KOPT-K1 (cell line): ENCODE results near the gene CYP19A1.
A peak's percentile ranks its signal among the peaks of the same experiment; 100 is the strongest.

Experiments used
- H3K27ac ChIP-seq: fragments of 200-600 bp; sonication (generic); 2 replicates; pipeline ENCODE4 v1.5.1; 2016; ENCODE audit warnings: antibody characterized with exemption, mild to moderate bottlenecking, low read depth, low read length; ENCODE audit not compliant: poor library complexity, severe bottlenecking
- H3K36me3 ChIP-seq: fragments of 200-600 bp; sonication (generic); 2 replicates; pipeline ENCODE4 v1.5.1; 2017; ENCODE audit warnings: antibody characterized with exemption, mild to moderate bottlenecking, low read length, moderate library complexity; ENCODE audit not compliant: insufficient read depth
- H3K9me3 ChIP-seq: fragments of 200-600 bp; sonication (generic); 2 replicates; pipeline ENCODE4 v1.5.1; 2017; ENCODE audit warnings: antibody characterized with exemption, low read length, mild to moderate bottlenecking; ENCODE audit not compliant: insufficient read depth, poor library complexity, severe bottlenecking

The CYP19A1 gene

DNA sequence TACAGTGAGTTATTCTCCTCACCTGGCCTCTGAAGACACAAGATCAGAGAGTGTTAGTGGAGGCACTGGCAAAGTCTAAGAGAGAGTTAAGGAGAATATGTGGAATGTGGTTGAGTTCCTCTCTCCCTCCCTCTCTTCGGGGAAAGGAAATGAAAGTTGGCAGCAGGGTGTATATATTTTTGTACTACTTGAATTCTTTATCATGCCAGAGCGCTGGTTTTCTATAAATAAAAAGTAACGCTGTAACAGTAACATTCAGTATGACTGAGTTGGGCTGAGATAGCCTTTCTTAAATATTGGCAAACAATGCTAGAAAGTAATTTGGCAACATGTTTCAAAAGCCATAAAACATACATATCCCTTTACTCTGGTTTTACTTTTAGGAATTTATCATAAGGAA, 166.2 kb downstream of the CYP19A1 start:
- no peak overlapping the region for H3K27ac ChIP-seq
- no peaks in the 10 kb centered on the region for H3K36me3 ChIP-seq
- H3K9me3 ChIP-seq = no peaks in the 10 kb centered on the region

DNA sequence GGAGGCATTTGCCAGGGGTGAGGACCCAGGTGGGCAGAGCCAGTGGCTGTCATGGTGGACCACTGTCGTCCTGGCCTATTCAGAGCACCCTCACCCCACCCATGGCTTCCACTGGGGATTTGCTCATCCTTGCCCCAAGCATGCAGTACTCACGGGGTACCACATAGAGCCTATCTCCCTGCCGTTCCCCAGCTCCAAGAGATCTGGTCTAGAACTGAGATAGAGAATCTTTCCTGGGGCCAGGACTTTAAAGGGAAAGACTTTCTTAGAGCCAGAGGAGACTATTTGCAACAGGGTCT, 166.8 kb downstream of the CYP19A1 start:
- no peak overlapping the region for H3K27ac ChIP-seq
- no peaks in the 10 kb centered on the region for H3K36me3 ChIP-seq
- H3K9me3 ChIP-seq = no peaks in the 10 kb centered on the region

DNA sequence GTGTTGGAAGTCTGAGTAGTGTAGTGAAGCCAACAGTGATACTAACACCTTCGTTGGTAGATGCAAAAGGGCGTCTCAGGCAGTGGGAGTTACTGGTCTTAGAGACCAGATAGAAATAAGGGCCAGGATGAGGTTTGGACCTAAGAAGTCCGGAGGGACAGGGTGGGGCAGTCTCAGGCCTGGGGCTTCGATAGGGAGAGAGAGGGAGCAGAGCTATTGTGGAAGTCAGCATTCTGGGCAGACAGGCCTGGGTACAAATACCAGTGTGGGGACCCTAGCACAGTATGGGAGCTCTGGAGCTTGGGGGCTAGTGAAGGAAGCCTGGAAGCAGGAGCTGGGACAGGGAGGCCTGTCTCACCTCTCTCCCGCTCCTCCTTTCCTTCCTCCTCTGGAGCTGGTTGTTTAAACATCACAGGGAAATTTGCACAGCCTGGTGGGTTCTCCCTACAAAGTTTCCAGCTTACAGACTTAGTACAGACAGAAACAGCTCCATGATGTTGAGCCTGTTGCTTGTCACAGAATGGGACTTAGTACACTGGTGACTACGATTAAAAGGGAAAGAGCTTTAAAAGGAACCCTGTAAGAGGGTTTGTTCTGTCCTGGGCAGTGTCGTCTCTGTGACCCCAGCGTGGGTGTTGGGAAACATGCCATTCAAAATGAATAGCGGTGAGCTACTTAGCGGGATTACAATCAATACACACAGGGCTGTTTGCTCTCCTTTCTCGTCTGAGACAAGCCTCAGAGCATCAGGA, 167.3 kb downstream of the CYP19A1 start:
- H3K36me3 ChIP-seq = no peaks in the 10 kb centered on the region
- no peaks in the 10 kb centered on the region for H3K9me3 ChIP-seq
- no peak overlapping the region for H3K27ac ChIP-seq

DNA sequence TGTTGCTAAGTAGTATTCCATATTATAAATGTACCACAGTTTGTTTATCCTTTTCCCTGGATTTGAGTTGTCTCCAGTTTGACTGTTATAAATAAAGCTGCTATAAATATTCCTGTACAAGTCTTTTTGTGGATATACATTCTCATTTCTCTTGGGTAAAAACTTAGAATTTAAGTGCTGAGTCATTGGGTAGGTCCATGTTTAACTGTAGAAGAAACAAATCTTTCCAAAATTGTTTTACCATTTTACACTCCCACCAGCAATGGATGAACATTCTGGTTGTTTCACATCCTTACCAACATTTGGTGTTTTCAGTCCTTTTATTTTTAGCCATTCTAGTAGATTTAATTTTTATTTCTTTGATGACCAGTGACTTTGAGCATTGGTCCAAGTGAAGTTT, 169.7 kb downstream of the CYP19A1 start:
- Histone ChIP-seq H3K27ac (no peak overlapping the region), H3K36me3 (no peaks in the 10 kb centered on the region), H3K9me3 (no peaks in the 10 kb centered on the region)

DNA sequence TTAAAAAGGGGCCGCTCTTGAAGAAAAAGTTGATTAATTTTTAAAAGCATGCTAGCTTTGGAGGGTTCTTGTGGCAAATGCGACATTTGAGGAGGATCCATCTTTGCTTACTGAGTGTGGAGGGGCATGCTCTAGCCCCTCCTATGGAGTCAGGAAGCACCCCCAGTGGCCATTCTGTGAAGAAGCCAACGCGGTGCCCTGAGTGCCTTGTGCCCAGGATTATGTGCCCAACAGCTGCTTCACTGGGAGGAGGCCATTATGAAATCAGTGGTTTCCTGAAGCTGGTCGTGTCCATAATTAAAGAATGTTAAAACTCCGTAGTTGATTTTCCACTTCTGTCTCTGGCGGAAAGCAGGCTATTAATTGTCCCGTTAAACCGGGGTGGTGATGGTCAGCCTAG, 174.6 kb downstream of the CYP19A1 start:
- Histone ChIP-seq H3K9me3 (no peaks in the 10 kb centered on the region), H3K27ac (peak overlapping the region; percentile 59), H3K36me3 (no peaks in the 10 kb centered on the region)

DNA sequence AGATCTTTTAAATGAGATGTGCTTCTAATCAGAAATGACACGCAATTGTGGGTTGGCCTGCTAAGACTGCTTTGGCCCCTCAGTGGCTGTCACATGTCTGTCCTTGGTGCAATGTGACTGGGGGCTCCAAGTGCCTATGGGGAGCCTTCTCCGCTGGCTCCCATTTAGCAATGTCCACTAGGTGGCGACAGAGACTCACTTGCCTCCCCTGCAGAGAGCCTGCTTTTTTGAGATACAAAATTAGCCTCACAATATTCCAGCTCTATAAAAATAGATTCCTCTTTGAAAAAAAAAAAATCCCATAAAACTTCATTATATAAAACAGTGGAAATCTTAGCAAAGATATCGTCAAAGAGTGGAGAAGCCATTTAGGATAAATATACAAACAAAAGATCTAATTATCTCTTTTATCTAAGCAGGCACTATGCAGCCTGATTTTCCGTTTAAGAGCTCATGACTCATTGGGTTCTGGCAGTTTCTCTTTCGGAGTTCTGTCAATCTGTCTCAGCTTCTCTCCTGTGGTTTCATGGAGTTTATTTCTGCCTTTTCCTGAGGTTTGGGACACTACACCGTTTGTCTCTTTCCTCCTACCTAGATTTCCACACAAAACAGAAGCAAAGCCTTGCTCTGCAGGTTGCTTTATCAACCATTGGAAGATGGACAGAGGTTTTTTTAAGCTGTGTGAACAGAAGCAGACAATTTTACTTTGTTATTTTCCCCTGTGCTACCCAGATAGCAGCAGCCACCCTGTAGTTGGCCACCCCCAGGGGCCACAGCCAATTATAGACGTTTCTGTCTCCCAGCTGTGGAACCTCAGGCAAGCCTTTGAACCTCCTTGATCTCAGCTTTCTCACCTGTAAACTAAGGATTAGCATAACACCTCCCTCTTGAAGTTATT, 175.3 kb downstream of the CYP19A1 start:
- Histone ChIP-seq H3K36me3 (no peaks in the 10 kb centered on the region), H3K9me3 (no peaks in the 10 kb centered on the region), H3K27ac (peak overlapping the region; percentile 59)

DNA sequence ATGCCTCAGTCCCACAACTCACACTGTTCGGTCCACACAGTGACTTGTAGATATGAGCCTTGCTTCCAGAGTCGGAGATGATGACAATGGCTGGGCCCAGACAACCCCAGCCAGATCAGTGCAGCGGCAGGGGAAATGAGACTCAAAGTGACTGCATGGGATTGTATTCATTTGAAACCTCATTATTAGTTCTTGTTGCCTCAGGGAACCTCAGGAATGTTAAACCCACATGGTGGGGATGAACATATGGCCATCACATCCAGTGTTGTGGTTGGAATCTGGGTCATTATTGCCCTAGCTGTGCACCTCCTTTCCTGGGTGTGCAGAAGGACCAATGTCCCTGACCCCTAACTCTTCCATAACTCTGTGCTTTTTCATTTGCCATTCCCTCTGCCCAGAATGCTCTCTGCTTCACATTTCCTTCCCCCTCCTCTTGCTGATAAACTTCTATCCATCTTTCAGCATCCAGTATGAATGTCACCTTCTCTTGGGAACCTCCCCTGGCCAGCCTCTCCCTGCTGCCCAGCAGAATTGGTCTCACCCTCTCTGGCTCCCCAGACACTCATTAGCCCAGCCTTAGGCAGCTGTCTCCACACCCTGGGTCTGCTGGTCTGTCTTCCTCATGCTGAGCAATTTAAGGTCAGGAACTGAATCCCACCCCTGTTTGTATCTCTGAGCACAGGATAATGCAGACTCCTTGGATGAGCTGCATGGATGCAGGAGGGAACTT, 176.7 kb downstream of the CYP19A1 start:
- no peaks in the 10 kb centered on the region for H3K36me3 ChIP-seq
- H3K9me3 ChIP-seq = no peaks in the 10 kb centered on the region
- H3K27ac ChIP-seq = no peak overlapping the region

DNA sequence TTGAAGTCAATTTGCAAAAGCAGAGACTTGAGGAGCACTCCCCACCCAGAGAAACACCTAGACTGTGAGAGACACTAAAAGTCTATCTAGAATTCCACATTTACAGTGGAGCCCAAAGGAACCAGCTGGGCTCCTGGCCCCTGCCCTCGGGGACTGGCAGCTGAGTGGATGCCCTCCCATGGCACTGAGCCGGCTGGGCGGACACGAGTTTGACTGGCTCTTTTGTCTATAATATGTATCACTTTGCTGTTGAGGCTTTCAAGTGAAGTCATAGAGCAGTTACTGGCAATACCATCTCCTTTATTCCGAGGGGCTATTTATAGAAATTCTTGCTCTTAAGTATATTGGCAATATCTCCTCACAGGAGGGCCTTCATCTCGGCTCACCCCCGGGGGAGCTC, 177.9 kb downstream of the CYP19A1 start:
- Histone ChIP-seq H3K36me3 (no peaks in the 10 kb centered on the region), H3K27ac (no peak overlapping the region), H3K9me3 (no peaks in the 10 kb centered on the region)
